GM23338 (cell line): Measurements from ENCODE around the gene MAD1L1. TPM values are rescaled to one million over a fixed set of nuclear protein-coding genes. Genes with fewer than 3 reads are reported as not detected.

Experiments
- ATAC-seq: fragments of 200-7000 bp; cut with Tn5 transposase; 3 replicates; pipeline ENCODE4 v1.9.1; 2020
- DNase-seq: peaks from one replicate; pipeline ENCODE4 v3.0.0-alpha.2; 2015; ENCODE audit warnings: low spot score
- H2AFZ ChIP-seq: fragments of 200-600 bp; sonication (generic); 2 replicates; pipeline ENCODE4 v1.8.0; 2016; ENCODE audit warnings: antibody characterized with exemption, mild to moderate bottlenecking, moderate library complexity
- H3F3A ChIP-seq: fragments of 200-600 bp; sonication (generic); replicated peaks from 2 replicates; pipeline ENCODE4 v1.8.0; 2017; ENCODE audit warnings: antibody characterized with exemption, mixed run types, low read depth
- H3K27ac ChIP-seq: fragments of 200-600 bp; sonication (generic); 2 replicates; pipeline ENCODE4 v1.6.1; 2016; ENCODE audit warnings: low read depth
- H3K27me3 ChIP-seq: fragments of 200-600 bp; sonication (generic); 2 replicates; pipeline ENCODE4 v1.8.0; 2016; ENCODE audit warnings: mild to moderate bottlenecking, mixed run types, moderate library complexity; ENCODE audit not compliant: insufficient read depth
- H3K36me3 ChIP-seq: fragments of 200-600 bp; sonication (generic); 2 replicates; pipeline ENCODE4 v1.8.0; 2016; ENCODE audit warnings: mild to moderate bottlenecking; ENCODE audit not compliant: insufficient read depth
- H3K4me1 ChIP-seq: fragments of 200-600 bp; sonication (generic); 2 replicates; pipeline ENCODE4 v1.8.0; 2016; ENCODE audit warnings: mild to moderate bottlenecking, moderate library complexity; ENCODE audit not compliant: insufficient read depth
- H3K4me2 ChIP-seq: fragments of 200-600 bp; sonication (generic); 2 replicates; pipeline ENCODE4 v1.7.1; 2017; ENCODE audit warnings: mixed run types
- H3K4me3 ChIP-seq: fragments of 200-600 bp; sonication (generic); 2 replicates; pipeline ENCODE4 v1.6.1; 2016; ENCODE audit warnings: mixed run types
- H3K79me2 ChIP-seq: fragments of 200-600 bp; sonication (generic); replicated peaks from 2 replicates; pipeline ENCODE4 v1.8.0; 2017; ENCODE audit warnings: mild to moderate bottlenecking; ENCODE audit not compliant: insufficient read depth
- H3K9me2 ChIP-seq: fragments of 200-600 bp; sonication (generic); 2 replicates; pipeline ENCODE4 v1.8.0; 2017; ENCODE audit not compliant: insufficient read depth
- H4K20me1 ChIP-seq: fragments of 200-600 bp; sonication (generic); replicated peaks from 2 replicates; pipeline ENCODE4 v1.8.0; 2017; ENCODE audit warnings: mild to moderate bottlenecking; ENCODE audit not compliant: insufficient read depth
- H3K27ac Mint-ChIP-seq: 2 replicates; pipeline ENCODE4 v1.8.0; 2020; ENCODE audit warnings: inconsistent platforms, mild to moderate bottlenecking, moderate library complexity, mixed read lengths
- H3K27me3 Mint-ChIP-seq: 3 replicates; pipeline ENCODE4 v1.8.0; 2022; ENCODE audit warnings: low read depth, mild to moderate bottlenecking, moderate library complexity, mixed read lengths, inconsistent platforms; ENCODE audit not compliant: insufficient read depth, poor library complexity
- H3K36me3 Mint-ChIP-seq: 3 replicates; pipeline ENCODE4 v1.8.0; 2021; ENCODE audit warnings: low read depth, mild to moderate bottlenecking, inconsistent platforms, moderate library complexity, mixed read lengths
- H3K4me1 Mint-ChIP-seq: 3 replicates; pipeline ENCODE4 v1.8.0; 2020; ENCODE audit warnings: mild to moderate bottlenecking, inconsistent platforms, mixed read lengths
- H3K4me3 Mint-ChIP-seq: 3 replicates; pipeline ENCODE4 v1.8.0; 2021; ENCODE audit warnings: moderate library complexity, mild to moderate bottlenecking, inconsistent platforms, mixed read lengths
- H3K9me3 Mint-ChIP-seq: 3 replicates; pipeline ENCODE4 v1.8.0; 2020; ENCODE audit warnings: moderate library complexity, mild to moderate bottlenecking, inconsistent platforms, mixed read lengths
- CTCF ChIP-seq, 2 experiments: fragments of 200-600 bp in 1 of 2; sonication (generic) in 1 of 2; conservative IDR thresholded peaks; 2 replicates each; pipeline versions ENCODE4 v1.5.1 to v1.6.1; 2016 to 2017; ENCODE audit warnings: antibody characterized with exemption in 2 of 2, low read depth in 2 of 2, mild to moderate bottlenecking in 2 of 2, moderate library complexity in 1 of 2
- EZH2 ChIP-seq: fragments of 200-600 bp; sonication (generic); IDR thresholded peaks from one replicate; pipeline ENCODE4 v1.8.0; 2017; ENCODE audit warnings: antibody characterized with exemption, mild to moderate bottlenecking, low read depth; ENCODE audit not compliant: unreplicated experiment
- EZH2phosphoT487 ChIP-seq: fragments of 200-600 bp; sonication (generic); IDR thresholded peaks from one replicate; pipeline ENCODE4 v1.8.1; 2018; ENCODE audit warnings: antibody characterized with exemption; ENCODE audit not compliant: unreplicated experiment
- JUNB ChIP-seq: IDR thresholded peaks from one replicate; pipeline ENCODE4 v1.6.1; 2016; ENCODE audit warnings: antibody characterized with exemption; ENCODE audit not compliant: unreplicated experiment
- NANOG ChIP-seq: IDR thresholded peaks from 2 replicates; pipeline ENCODE4 v1.6.1; 2016; ENCODE audit warnings: antibody characterized with exemption, borderline replicate concordance
- POLR2AphosphoS5 ChIP-seq: IDR thresholded peaks from 2 replicates; pipeline ENCODE4 v1.6.1; 2016; ENCODE audit warnings: antibody characterized with exemption, low read depth
- STAT1 ChIP-seq: IDR thresholded peaks from one replicate; pipeline ENCODE4 v1.6.1; 2016; ENCODE audit warnings: antibody characterized with exemption; ENCODE audit not compliant: unreplicated experiment
- ZNF114 ChIP-seq: fragments of 250-450 bp; sonication (Bioruptor Pico); IDR thresholded peaks from 2 replicates; pipeline ENCODE4 v1.5.0; 2020; ENCODE audit warnings: mild to moderate bottlenecking, moderate library complexity
- ZNF462 ChIP-seq: fragments of 250-450 bp; sonication (Bioruptor Pico); IDR thresholded peaks from 2 replicates; pipeline ENCODE4 v1.5.0; 2020; ENCODE audit warnings: mild to moderate bottlenecking, moderate library complexity
- polyA plus RNA-seq: library from polyadenylated mRNA; unstranded; fragments of >200 nt; fragmentation: Nextera tagmentation; extraction: Ambion mirVana; gene quantifications from 2 replicates; pipeline ENCODE4 v1.2.1, GENCODE V29; 2016
- total RNA-seq: library from RNA; depleted of rRNA; stranded (reverse); fragments of >200 nt; shearing (Covaris generic); gene quantifications from 2 replicates; pipeline ENCODE4 v1.2.3, GENCODE V29; 2014

MAD1L1 gene
- total and polyA plus RNA-seq, 2 experiments from 2014 or later: 40.3 to 59.3 TPM

GRCh38 chr7:1787241-1787640 is 445.5 kb downstream of the MAD1L1 start:
- peaks cover 5% of the 10 kb centered on the region; the same call in 2 of the 3 replicates for H3K36me3 Mint-ChIP-seq
- TF ChIP-seq CTCF (conservative IDR thresholded peaks at IDR 0.05; ENCODE audit: low read depth in 2 of 2) (peak in 1 of 2 experiments; percentile 48; a peak in 2 of 4 replicates), STAT1 (no peak), ZNF114 (CRISPR knock-in tag) (no peak)

GRCh38 chr7:1785839-1786238 is 446.9 kb downstream of the MAD1L1 start:
- Mint-ChIP-seq H3K27ac (no peak overlapping the region), H3K9me3 (peaks cover 17% of the 10 kb centered on the region), H3K4me1 (no peaks in the 10 kb centered on the region)
- TF ChIP-seq CTCF (conservative IDR thresholded peaks at IDR 0.05; ENCODE audit: low read depth in 2 of 2): no peak
- TF ChIP-seq NANOG: no peak
- no peak for TF ChIP-seq ZNF462
- no peak for TF ChIP-seq POLR2AphosphoS5
- TF ChIP-seq EZH2phosphoT487: no peak
- TF ChIP-seq JUNB: no peak
- no peak for TF ChIP-seq EZH2

More at GRCh38 chr7:1787241-1787640, 445.5 kb downstream of the MAD1L1 start:
- Histone ChIP-seq H4K20me1 (no peaks in the 10 kb centered on the region), H3K4me2 (no peak overlapping the region), H3K36me3 (no peaks in the 10 kb centered on the region; the same call in 1 of the 2 replicates), H3K27me3 (no peaks in the 10 kb centered on the region), H3K4me1 (no peaks in the 10 kb centered on the region), H3K79me2 (no peaks in the 10 kb centered on the region), H2AFZ (no peak overlapping the region), H3F3A (no peaks in the 10 kb centered on the region), H3K27ac (no peak overlapping the region), H3K4me3 (no peak overlapping the region), H3K9me2 (no peaks in the 10 kb centered on the region)
- DNase-seq: peak; percentile 21
- peaks cover 21% of the 10 kb centered on the region for H3K9me3 Mint-ChIP-seq
- H3K4me3 Mint-ChIP-seq: no peak overlapping the region
- H3K4me1 Mint-ChIP-seq: no peaks in the 10 kb centered on the region
- H3K27ac Mint-ChIP-seq: no peak overlapping the region
- H3K27me3 Mint-ChIP-seq: no peaks in the 10 kb centered on the region
- peak; percentile 66 for ATAC-seq

More at GRCh38 chr7:1785839-1786238, 446.9 kb downstream of the MAD1L1 start:
- Histone ChIP-seq H3K36me3 (no peaks in the 10 kb centered on the region; the same call in 1 of the 2 replicates), H4K20me1 (no peaks in the 10 kb centered on the region), H3F3A (no peaks in the 10 kb centered on the region), H3K79me2 (no peaks in the 10 kb centered on the region), H3K4me1 (no peaks in the 10 kb centered on the region), H3K27me3 (no peaks in the 10 kb centered on the region), H3K4me2 (no peak overlapping the region), H3K27ac (no peak overlapping the region), H2AFZ (no peak overlapping the region), H3K9me2 (no peaks in the 10 kb centered on the region), H3K4me3 (no peak overlapping the region)
- Mint-ChIP-seq H3K27me3 (no peaks in the 10 kb centered on the region), H3K4me3 (no peak overlapping the region), H3K36me3 (peaks cover 5% of the 10 kb centered on the region; the same call in 2 of the 3 replicates)
- DNase-seq: no peak
- ATAC-seq: no peak
